Osteoblast (primary cell): ENCODE results near the gene FARP1. TPM values are rescaled to one million over a fixed set of nuclear protein-coding genes. Genes with fewer than 3 reads are reported as not detected.

Experiments
- DNase-seq: peaks from one replicate; pipeline ENCODE4 v3.0.0; 2011; ENCODE audit warnings: low spot score, mixed read lengths; ENCODE audit not compliant: insufficient read length; ENCODE audit errors: missing footprints
- H2AFZ ChIP-seq: 2 replicates; pipeline ENCODE4 v1.6.0; 2011; ENCODE audit warnings: mild to moderate bottlenecking, low read length
- H3K27ac ChIP-seq: 2 replicates; pipeline ENCODE4 v1.5.1; 2011; ENCODE audit warnings: mild to moderate bottlenecking, low read depth, low read length, moderate library complexity
- H3K27me3 ChIP-seq: 2 replicates; pipeline ENCODE4 v1.6.0; 2012; ENCODE audit warnings: mild to moderate bottlenecking, control low read depth, inconsistent platforms, low read length, moderate library complexity; ENCODE audit not compliant: insufficient read depth
- H3K36me3 ChIP-seq: 2 replicates; pipeline ENCODE4 v1.5.1; 2011; ENCODE audit warnings: mild to moderate bottlenecking, low read length, control low read depth, moderate library complexity; ENCODE audit not compliant: insufficient read depth
- H3K4me1 ChIP-seq: 2 replicates; pipeline ENCODE4 v1.5.1; 2011; ENCODE audit warnings: mild to moderate bottlenecking, low read length, control low read depth, moderate library complexity; ENCODE audit not compliant: insufficient read depth
- H3K4me2 ChIP-seq: 2 replicates; pipeline ENCODE4 v1.6.0; 2011; ENCODE audit warnings: mild to moderate bottlenecking, low read length; ENCODE audit not compliant: insufficient read depth
- H3K4me3 ChIP-seq: fragments of 200-600 bp; sonication (generic); 3 replicates; pipeline ENCODE4 v1.5.1; 2012; ENCODE audit warnings: mild to moderate bottlenecking, low read length, inconsistent platforms; ENCODE audit not compliant: insufficient read depth
- H3K79me2 ChIP-seq: 2 replicates; pipeline ENCODE4 v1.6.0; 2012; ENCODE audit warnings: mild to moderate bottlenecking, low read length, control low read depth, inconsistent platforms; ENCODE audit not compliant: insufficient read depth
- H3K9me3 ChIP-seq: 2 replicates; pipeline ENCODE4 v1.5.1; 2011; ENCODE audit warnings: low read depth, low read length, control low read depth
- H4K20me1 ChIP-seq: 2 replicates; pipeline ENCODE4 v1.6.0; 2012; ENCODE audit warnings: mild to moderate bottlenecking, low read length, control low read depth; ENCODE audit not compliant: insufficient read depth
- total RNA-seq: library from RNA; depleted of rRNA; stranded (reverse); fragments of >200 nt; gene quantifications from 2 replicates; pipeline ENCODE4 v1.2.3, GENCODE V29; 2012
- TF ChIP-seq, protein P1 (sequence below): IDR thresholded peaks from 2 replicates; pipeline ENCODE4 v1.5.1; 2011; ENCODE audit warnings: mild to moderate bottlenecking, low read depth, low read length, moderate library complexity; ENCODE audit errors: extremely low read depth

Gene FARP1
- total RNA-seq, 1 donor, result 36.2 TPM

GRCh38 chr13:98394820-98395510 is 252.1 kb downstream of the FARP1 start:
- Histone ChIP-seq H3K9me3 (no peaks in the 10 kb centered on the region), H2AFZ (no peak overlapping the region), H3K36me3 (peaks cover 42% of the 10 kb centered on the region), H3K4me1 (peaks cover 4% of the 10 kb centered on the region), H3K27ac (no peak overlapping the region), H3K4me2 (no peak overlapping the region), H3K27me3 (no peaks in the 10 kb centered on the region), H3K4me3 (no peak overlapping the region), H3K79me2 (no peaks in the 10 kb centered on the region), H4K20me1 (no peaks in the 10 kb centered on the region)
- no peak for DNase-seq
- TF ChIP-seq, protein P1, sequence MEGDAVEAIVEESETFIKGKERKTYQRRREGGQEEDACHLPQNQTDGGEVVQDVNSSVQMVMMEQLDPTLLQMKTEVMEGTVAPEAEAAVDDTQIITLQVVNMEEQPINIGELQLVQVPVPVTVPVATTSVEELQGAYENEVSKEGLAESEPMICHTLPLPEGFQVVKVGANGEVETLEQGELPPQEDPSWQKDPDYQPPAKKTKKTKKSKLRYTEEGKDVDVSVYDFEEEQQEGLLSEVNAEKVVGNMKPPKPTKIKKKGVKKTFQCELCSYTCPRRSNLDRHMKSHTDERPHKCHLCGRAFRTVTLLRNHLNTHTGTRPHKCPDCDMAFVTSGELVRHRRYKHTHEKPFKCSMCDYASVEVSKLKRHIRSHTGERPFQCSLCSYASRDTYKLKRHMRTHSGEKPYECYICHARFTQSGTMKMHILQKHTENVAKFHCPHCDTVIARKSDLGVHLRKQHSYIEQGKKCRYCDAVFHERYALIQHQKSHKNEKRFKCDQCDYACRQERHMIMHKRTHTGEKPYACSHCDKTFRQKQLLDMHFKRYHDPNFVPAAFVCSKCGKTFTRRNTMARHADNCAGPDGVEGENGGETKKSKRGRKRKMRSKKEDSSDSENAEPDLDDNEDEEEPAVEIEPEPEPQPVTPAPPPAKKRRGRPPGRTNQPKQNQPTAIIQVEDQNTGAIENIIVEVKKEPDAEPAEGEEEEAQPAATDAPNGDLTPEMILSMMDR, result no peak

DNA sequence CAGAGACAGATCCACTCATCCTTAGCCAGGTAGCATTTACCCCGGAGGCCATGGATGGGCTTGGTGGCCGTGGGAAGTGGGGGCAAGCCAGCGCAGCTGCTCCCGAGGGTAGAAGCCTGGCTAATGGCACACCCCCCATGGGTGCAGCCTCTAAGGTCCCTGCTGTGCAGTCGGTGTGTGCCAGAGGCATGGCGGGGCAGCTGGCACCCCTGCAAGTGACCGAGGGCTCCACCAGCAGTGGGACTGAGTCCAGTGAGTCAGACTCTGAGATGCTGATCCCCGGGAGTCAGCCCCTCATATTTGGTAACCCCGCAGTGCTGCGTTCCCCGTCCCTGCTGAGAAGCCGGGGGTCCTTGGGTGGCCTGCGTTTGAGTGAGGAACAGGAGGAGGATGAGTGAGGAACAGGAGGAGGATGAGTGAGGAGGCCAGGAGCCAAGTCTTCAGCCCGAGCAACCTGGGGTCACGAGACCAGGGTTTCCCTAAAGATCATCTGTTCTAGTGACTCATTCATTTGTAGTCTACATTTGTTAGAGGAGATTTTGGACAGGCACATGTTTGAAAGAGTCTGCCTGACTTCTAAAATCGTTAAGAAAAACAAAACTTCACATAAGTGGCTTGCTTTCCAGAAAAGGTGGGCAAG is 253.3 kb downstream of the FARP1 start:
- TF ChIP-seq, protein P1, result no peak
- no peak overlapping the region for H2AFZ ChIP-seq

GRCh38 chr13:98397221-98397620 is 254.3 kb downstream of the FARP1 start:
- Histone ChIP-seq H3K36me3 (peaks cover 22% of the 10 kb centered on the region), H4K20me1 (no peaks in the 10 kb centered on the region), H3K27me3 (no peaks in the 10 kb centered on the region), H3K4me1 (peaks cover 4% of the 10 kb centered on the region), H3K9me3 (no peaks in the 10 kb centered on the region), H3K4me3 (no peak overlapping the region), H3K79me2 (no peaks in the 10 kb centered on the region), H3K4me2 (no peak overlapping the region), H3K27ac (no peak overlapping the region), H2AFZ (no peak overlapping the region)
- TF ChIP-seq, protein P1, result peak; percentile 40
- peak; percentile 91 for DNase-seq

More for the DNA sequence above, 253.3 kb downstream of the FARP1 start:
- Histone ChIP-seq H3K4me3 (no peak overlapping the region), H4K20me1 (no peaks in the 10 kb centered on the region), H3K9me3 (no peaks in the 10 kb centered on the region), H3K27ac (no peak overlapping the region), H3K36me3 (peaks cover 30% of the 10 kb centered on the region), H3K79me2 (no peaks in the 10 kb centered on the region), H3K4me2 (no peak overlapping the region), H3K27me3 (no peaks in the 10 kb centered on the region), H3K4me1 (peaks cover 4% of the 10 kb centered on the region)
- DNase-seq, result no peak

DNA sequence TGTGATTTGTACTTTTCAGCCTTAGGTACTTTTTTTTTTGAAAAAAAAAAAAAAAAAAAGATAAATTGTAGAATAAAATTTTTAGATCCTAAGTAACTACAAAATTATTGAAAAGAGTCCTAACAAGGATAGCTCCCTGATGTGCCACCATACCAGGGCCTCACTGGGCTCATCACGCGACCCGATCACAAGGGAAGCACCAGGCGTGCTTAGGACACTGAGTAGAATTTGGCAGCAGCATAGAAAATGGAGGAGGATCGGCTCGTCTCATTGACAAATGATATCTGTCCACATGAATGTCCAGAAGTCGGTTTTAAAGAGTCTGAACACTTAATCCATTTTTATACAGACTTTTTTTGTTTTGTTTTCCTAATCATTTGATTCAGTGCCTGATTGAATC is 255.0 kb downstream of the FARP1 start:
- Histone ChIP-seq H3K9me3 (no peaks in the 10 kb centered on the region), H2AFZ (no peak overlapping the region), H4K20me1 (no peaks in the 10 kb centered on the region), H3K79me2 (no peaks in the 10 kb centered on the region), H3K36me3 (peaks cover 22% of the 10 kb centered on the region), H3K4me3 (no peak overlapping the region), H3K27ac (no peak overlapping the region), H3K4me2 (no peak overlapping the region), H3K4me1 (peaks cover 4% of the 10 kb centered on the region), H3K27me3 (no peaks in the 10 kb centered on the region)
- TF ChIP-seq, protein P1, result no peak
- no peak for DNase-seq
